Muscle of leg (tissue), 11 donors: Measurements from ENCODE around the gene ATAD3B. TPM values are rescaled to one million over a fixed set of nuclear protein-coding genes. Genes with fewer than 3 reads are reported as not detected.
"Not testable (repeated sequence)": the region's sequence is repeated elsewhere in the genome, so short reads cannot be mapped to it uniquely, and the experiment has no call there.

Experiments
- DNase-seq: peaks from one replicate; pipeline ENCODE4 v3.0.0; 2013
- H3K27ac ChIP-seq: one replicate; pipeline ENCODE4 v1.5.1; 2013; ENCODE audit warnings: mild to moderate bottlenecking, low read length, control low read depth
- H3K27me3 ChIP-seq: one replicate; pipeline ENCODE4 v1.6.1; 2013; ENCODE audit warnings: low read length; ENCODE audit not compliant: control insufficient read depth, insufficient read depth
- H3K36me3 ChIP-seq: one replicate; pipeline ENCODE4 v1.6.1; 2013; ENCODE audit warnings: low read length; ENCODE audit not compliant: control insufficient read depth, insufficient read depth
- H3K4me1 ChIP-seq: one replicate; pipeline ENCODE4 v1.6.1; 2013; ENCODE audit warnings: low read length; ENCODE audit not compliant: control insufficient read depth, insufficient read depth
- H3K4me3 ChIP-seq: one replicate; pipeline ENCODE4 v1.5.1; 2013; ENCODE audit warnings: low read length, control low read depth
- H3K9me3 ChIP-seq: replicated peaks from 2 replicates; pipeline ENCODE4 v1.6.1; 2013; ENCODE audit warnings: low read depth, low read length; ENCODE audit not compliant: control insufficient read depth
- WGBS: methylation state at CpG from one replicate; pipeline ENCODE4 v1.1.5; 2013; ENCODE audit warnings: missing lambda C conversion rate; ENCODE audit not compliant: insufficient coverage; 5-methylcytosine and 5-hydroxymethylcytosine counted together
- polyA plus RNA-seq, 8 donors: library from polyadenylated mRNA; unstranded; fragments of 120-200 nt; gene quantifications; one replicate each; pipeline versions ENCODE4 v1.2.1 to v1.2.3, GENCODE V29; 2013; ENCODE audit warnings: inconsistent platforms in 1 of 8, low replicate concordance in 1 of 8; ENCODE audit not compliant: insufficient read length in 8 of 8, insufficient read depth in 1 of 8
- total RNA-seq: library from RNA; stranded (reverse); fragments of 120-200 nt; gene quantifications from one replicate; pipeline ENCODE4 v1.2.4, GENCODE V29; 2013

Gene ATAD3B
- total and polyA plus RNA-seq, 9 donors, result 9.6 to 16.5 (median 13.9) TPM

DNA sequence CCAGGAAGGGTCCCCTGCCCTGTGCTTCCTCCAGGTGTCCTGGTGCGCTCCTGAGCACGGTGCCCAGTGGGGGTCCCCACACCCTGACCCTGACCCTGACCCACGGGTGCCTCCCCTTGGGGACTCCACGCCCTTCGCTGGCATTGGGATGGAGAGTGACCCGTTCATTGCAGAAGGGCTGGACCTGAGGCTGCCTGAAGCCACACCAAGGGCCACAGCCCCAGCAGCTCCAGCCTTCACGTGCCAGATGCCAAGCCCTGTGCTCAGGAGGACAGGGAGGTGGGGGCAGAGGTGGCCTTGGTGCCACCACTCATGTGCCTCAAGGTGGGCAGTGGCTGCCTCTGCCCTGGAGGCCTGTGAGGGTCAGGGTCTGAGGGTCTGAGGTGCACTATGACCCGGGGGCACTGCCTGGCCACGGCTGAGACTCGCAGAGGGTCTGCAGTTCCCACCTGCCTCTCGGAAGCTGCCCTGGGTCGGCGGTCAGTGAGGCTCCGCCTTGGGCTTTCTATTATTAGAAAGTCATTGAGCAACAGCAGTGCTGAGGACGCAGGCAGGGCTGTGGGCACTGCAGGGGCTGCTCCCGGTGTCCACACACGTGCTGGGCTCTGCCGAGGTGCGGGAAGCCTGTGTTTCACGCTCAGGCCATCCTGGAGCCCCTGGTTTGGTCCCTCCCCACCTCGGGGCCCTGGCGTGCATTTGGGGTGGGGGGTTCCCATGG, 61.8 kb downstream of the ATAD3B start:
- not testable (repeated sequence) for DNase-seq, H3K27me3 ChIP-seq, H3K27ac ChIP-seq, H3K9me3 ChIP-seq, H3K4me3 ChIP-seq
- 92% methylated on average over 7 of the region's 22 CpGs for WGBS
- Histone ChIP-seq H3K36me3 (peaks cover 34% of the 10 kb centered on the region), H3K4me1 (peaks cover 14% of the 10 kb centered on the region)

DNA sequence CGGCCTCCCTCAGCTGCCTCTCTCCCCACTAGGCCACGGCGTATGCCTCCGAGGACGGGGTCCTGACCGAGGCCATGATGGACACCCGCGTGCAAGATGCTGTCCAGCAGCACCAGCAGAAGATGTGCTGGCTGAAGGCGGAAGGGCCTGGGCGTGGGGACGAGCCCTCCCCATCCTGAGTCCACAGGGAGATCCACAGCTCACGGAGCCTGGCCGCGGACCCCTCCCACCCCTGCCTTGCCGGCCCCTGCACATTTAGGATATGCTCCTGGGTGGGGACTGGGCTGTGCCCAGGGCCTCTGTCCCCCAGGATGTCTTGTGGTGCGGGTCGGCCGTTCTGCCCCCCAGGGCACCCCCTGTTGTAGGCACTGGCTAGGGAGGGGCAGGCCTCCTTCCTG, 62.3 kb downstream of the ATAD3B start:
- not testable (repeated sequence) for DNase-seq, H3K27ac ChIP-seq, H3K9me3 ChIP-seq, H3K4me3 ChIP-seq, H3K27me3 ChIP-seq
- H3K36me3 ChIP-seq, result peaks cover 32% of the 10 kb centered on the region
- WGBS, result 56% methylated on average over 14 of the region's 18 CpGs
- peaks cover 16% of the 10 kb centered on the region for H3K4me1 ChIP-seq

DNA sequence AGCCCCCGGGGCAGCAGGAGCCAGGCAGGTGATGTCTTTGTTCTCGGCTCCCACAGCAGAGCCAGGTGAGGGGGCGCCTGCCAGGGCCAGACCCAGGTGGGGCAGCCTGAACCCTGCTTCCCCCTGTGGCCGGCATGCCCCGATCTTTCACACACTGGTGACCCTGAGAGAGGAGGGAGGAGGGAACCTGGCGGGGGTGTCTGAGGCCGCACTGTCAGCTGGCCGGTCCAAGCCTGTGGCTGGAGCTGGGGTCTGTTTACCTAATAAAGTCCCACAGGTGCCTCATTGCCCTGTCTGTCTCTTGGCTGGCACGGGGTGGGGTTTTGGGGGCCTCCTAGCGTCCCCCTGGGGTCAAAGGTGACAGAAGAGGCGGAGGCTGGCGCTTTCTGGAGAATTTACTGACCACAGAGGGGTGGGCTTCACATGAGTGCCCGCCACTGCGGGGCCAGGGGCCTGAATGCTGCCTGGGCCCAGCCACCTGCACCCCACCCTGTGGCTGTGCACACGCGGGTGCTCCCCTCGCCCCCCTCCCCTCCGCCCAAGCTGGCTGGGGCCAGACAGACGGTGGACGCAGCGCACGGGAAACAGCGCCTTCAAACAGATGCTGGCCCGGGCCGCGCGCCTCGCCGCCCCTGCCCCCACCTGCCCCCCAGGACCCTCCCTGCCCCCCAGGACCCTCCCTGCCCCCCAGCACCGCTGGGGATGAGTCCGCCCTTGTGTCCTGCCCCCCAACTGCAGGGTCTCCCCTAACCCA, 63.0 kb downstream of the ATAD3B start:
- Histone ChIP-seq H3K27ac (no peak overlapping the region), H3K4me1 (peaks cover 23% of the 10 kb centered on the region), H3K9me3 (peaks cover 5% of the 10 kb centered on the region), H3K27me3 (no peaks in the 10 kb centered on the region), H3K4me3 (no peak overlapping the region), H3K36me3 (peaks cover 26% of the 10 kb centered on the region)
- no peak for DNase-seq
- 67% methylated on average over 13 of the region's 31 CpGs for WGBS

DNA sequence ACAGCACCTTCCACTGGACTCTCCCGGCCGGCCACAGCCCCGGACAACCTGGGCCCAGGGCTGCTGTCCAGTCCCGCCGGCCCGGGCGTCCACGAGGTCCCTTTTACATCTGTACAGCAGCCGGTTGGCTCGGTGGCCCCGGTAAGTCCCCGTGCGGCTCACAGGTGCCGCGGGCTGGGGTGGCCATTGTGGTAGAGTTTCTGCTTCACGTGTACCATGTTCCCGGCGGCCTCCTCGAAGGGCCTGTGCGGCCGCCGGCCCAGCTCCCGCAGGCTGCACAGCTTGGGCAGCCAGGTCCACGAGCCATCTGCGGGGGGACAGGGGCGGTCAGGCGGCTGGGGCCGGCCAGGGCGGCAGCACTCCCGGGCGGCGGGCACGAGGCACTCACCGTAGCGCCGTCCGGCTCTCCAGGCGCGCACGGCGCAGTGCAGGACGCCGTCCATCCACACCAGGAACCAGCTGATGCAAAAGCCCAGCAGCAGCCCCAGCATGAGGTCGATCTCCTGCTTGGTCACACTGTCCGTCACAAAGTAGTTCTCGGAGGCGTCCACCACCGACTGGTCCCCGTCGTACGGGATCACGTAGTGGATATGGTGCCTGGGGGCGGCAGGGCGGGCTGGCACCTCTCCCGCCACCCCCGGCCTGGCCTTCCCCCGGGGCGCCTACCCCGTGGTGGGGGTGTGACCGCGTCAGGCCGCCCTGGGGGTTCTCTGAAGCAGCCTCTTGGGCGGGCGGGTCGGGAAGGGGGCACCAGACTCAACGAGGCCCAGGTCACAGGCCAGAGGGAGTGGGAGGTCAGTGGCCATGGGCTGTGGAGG, 63.8 kb downstream of the ATAD3B start:
- Histone ChIP-seq H3K27ac (no peak overlapping the region), H3K27me3 (no peaks in the 10 kb centered on the region), H3K36me3 (peaks cover 20% of the 10 kb centered on the region), H3K9me3 (peaks cover 5% of the 10 kb centered on the region), H3K4me1 (peaks cover 24% of the 10 kb centered on the region), H3K4me3 (no peak overlapping the region)
- DNase-seq, result no peak
- WGBS, result 89% methylated on average over 54 of the region's 66 CpGs

DNA sequence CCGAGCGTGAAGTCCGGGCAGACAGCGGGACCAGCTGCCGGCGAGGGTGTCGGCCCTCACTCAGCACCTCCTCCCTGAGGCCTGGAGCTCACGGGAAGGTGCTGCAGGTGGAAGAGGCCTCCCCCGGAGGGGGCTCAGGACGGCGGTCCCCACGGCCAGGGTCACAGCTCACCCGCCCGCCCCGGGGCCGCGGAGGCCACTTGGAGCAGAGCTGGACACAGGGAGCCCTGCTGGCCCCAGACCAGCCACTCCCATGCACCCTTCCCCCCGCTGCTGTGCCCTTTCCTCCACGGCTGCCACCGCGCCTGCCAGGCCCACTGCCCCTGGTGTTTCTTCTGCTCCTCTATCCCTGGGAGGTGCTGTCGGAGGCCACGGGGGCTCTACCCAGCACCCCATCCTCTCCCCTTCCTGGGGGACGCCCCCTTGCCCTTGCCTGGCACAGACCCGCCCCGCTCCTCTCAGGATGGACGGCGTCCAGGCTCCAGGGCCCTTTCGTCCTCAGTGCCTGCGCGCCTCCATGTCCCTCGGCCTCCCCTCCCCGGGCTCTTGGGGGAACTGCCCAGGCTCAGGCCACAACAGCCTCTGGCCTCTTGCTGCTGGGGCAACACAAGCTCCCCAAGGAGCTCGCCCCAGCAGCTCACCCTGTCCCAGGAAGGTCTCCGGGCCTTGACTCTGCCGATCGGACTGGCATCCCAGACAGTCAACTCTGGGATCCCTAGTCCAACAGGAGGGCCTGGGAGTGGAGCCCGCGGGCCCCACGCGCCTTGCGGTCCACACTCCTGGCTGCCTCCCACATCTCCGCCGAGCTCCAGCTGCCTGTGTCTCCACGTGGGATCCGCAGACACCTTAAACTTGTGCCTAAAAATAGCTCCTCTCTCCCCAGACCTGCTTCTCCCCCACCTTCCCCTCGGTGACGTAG, 64.7 kb downstream of the ATAD3B start:
- Histone ChIP-seq H3K27ac (no peak overlapping the region), H3K9me3 (peaks cover 5% of the 10 kb centered on the region), H3K36me3 (peaks cover 21% of the 10 kb centered on the region), H3K27me3 (no peaks in the 10 kb centered on the region), H3K4me3 (no peak overlapping the region), H3K4me1 (peaks cover 31% of the 10 kb centered on the region)
- no peak for DNase-seq
- 69% methylated on average over 48 of the region's 48 CpGs for WGBS

DNA sequence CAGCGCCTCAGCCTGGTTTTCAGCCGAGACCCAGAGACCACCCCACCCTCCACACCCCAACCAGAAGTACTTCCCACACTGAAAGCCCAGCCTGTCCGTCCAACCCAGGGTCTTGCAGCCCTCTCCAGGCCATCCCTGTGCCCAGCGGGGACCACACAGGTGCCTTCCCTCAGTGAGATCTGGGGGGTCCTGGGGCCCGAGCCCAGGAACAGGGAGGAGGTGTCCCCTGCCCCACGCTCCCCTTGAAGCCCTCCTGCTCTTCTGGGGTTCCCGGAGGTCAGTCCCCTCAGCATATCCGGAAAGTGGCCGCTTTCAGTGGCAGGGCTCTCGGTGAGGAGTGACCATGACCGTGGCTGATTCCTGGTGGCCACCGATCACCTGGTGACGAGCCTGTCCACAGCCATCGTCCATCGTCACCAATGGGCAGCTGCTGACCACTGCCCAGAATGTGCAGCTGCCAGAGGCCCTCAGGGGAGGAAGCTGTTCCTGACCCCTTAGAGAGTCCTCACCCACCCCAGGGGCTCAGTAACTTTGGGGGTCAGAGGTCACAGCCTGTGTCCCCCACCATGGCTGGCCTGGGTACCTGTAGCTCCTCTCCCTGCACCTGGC, 65.5 kb downstream of the ATAD3B start:
- peaks cover 32% of the 10 kb centered on the region for H3K4me1 ChIP-seq
- DNase-seq, result no peak
- WGBS, result 83% methylated on average over 15 of the region's 15 CpGs
- H3K4me3 ChIP-seq, result no peak overlapping the region
- H3K36me3 ChIP-seq, result peaks cover 28% of the 10 kb centered on the region
- no peaks in the 10 kb centered on the region for H3K27me3 ChIP-seq
- H3K27ac ChIP-seq, result no peak overlapping the region
- peaks cover under 1% of the 10 kb centered on the region for H3K9me3 ChIP-seq

DNA sequence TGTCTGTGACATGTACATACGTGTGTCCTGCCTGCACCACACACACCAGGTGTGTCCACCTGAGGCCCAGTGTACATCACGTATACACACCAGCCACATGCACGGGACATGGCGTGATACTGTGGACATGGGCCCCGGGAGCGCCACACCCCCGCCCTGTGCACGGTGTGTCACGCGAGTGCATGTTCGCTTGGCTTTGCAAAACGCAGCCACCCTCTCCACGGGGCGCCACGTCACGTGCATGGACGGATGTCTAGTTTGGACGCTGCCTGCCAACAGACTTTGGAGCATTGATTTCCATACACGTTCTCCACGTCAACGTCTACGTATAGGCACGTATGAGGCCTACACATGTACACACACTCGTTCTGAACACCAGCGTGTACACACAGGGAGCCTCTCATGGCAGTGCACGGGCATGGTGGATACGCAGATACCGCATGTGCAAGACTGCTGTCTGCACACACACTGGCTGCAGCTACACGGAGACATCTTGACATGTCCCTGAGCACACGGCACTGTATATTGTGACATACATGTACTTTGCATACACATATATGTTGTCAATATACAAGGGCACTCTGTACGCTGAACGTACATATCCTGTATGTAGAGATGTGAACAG, 66.2 kb downstream of the ATAD3B start:
- Histone ChIP-seq H3K4me3 (no peak overlapping the region), H3K9me3 (no peaks in the 10 kb centered on the region), H3K36me3 (peaks cover 32% of the 10 kb centered on the region), H3K4me1 (peaks cover 32% of the 10 kb centered on the region), H3K27me3 (no peaks in the 10 kb centered on the region), H3K27ac (no peak overlapping the region)
- no peak for DNase-seq
- WGBS, result 92% methylated on average over 26 of the region's 32 CpGs

DNA sequence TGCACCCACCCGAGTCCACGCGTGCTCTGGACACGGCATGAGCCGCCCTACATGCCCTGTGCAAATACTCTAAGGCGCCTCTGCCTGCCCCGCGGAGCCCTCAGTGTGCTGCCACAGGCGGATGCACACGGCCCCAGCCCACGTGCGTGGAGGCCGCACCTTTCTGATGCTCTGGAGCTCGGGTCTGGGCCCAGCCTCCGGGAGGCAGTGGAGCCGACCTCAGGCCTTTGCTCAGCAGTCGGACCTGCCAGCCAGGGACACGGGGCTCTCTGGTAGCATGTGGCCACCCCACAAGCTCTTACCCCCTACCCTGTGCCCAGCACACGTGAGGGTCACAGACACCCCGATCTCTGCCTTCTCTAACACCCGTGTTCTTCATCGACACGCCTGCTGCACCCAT, 66.8 kb downstream of the ATAD3B start:
- no peak for DNase-seq
- peaks cover 29% of the 10 kb centered on the region for H3K4me1 ChIP-seq
- H3K27me3 ChIP-seq, result no peaks in the 10 kb centered on the region
- H3K9me3 ChIP-seq, result no peaks in the 10 kb centered on the region
- WGBS, result 84% methylated on average over 23 of the region's 23 CpGs
- no peak overlapping the region for H3K27ac ChIP-seq
- H3K36me3 ChIP-seq, result peaks cover 36% of the 10 kb centered on the region
- no peak overlapping the region for H3K4me3 ChIP-seq

DNA sequence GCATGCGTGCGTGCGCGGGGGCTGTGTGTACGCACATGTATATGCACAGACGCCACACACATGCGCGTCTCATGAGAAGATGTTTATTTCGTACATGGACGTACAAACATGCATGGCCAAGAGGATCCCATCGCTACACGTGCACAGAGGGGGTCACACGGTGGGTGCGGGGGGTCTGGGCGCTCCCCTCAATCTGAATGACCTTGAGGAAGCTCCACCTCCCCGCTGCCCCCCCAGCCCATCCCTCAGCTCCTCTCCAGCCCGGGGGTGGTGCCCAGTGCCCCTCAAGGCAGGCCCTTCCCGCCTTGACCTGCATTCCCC, 67.4 kb downstream of the ATAD3B start:
- H3K27ac ChIP-seq, result no peak overlapping the region
- DNase-seq, result no peak
- H3K36me3 ChIP-seq, result peaks cover 37% of the 10 kb centered on the region
- no peaks in the 10 kb centered on the region for H3K27me3 ChIP-seq
- whole genome bisulfite sequencing, result 62% methylated on average over 18 of the region's 18 CpGs
- peak overlapping the region; percentile 44 for H3K4me3 ChIP-seq
- no peaks in the 10 kb centered on the region for H3K9me3 ChIP-seq
- peaks cover 29% of the 10 kb centered on the region for H3K4me1 ChIP-seq
